Measurements from ENCODE around the gene KIF26A. TPM values are rescaled to one million over a fixed set of nuclear protein-coding genes. Genes with fewer than 3 reads are reported as not detected.

KIF26A gene
- total RNA-seq, 4 donors from 2014 or later = 3.7 to 5.3 (median 4.5) TPM

- DNase-seq (ENCODE audit: low spot score in 2 of 2) = no peak
- H3K4me3 ChIP-seq (ENCODE audit: low read depth, poor library complexity, severe bottlenecking) = no peak overlapping the region
- 90 to 91% methylated on average over 16 to 24 of the region's 24 CpGs for WGBS, 2 donors
These were observed 51.4 kb downstream of the KIF26A start for GRCh38 chr14:104189629-104190335.

GRCh38 chr14:104190396-104191000 lies 52.1 kb downstream of the KIF26A start:
- WGBS, 2 donors = 73 to 80% methylated on average over 11 to 12 of the region's 12 CpGs
- DNase-seq (ENCODE audit: low spot score in 2 of 2) = no peak

More at GRCh38 chr14:104189629-104190335, 51.4 kb downstream of the KIF26A start:
- TF ChIP-seq POLR2A (IDR thresholded peaks at IDR 0.05) (no peak), CTCF (IDR thresholded peaks at IDR 0.05) (no peak)
- intact Hi-C loops (cut with DNase I; ENCODE audit: low total_unique reads) = no loop called here

GRCh38 chr14:104191409-104191997 lies 53.1 kb downstream of the KIF26A start:
- DNase-seq (ENCODE audit: low spot score in 2 of 2) = no peak
- intact Hi-C loops (cut with DNase I; ENCODE audit: low total_unique reads) = no loop called here
- H3K4me3 ChIP-seq (ENCODE audit: low read depth, poor library complexity, severe bottlenecking) = no peak overlapping the region
- TF ChIP-seq POLR2A (IDR thresholded peaks at IDR 0.05) (no peak), CTCF (IDR thresholded peaks at IDR 0.05) (no peak)
- 76 to 81% methylated on average over 11 to 21 of the region's 21 CpGs for WGBS, 2 donors

More at GRCh38 chr14:104190396-104191000, 52.1 kb downstream of the KIF26A start:
- TF ChIP-seq POLR2A (IDR thresholded peaks at IDR 0.05) = no peak
- TF ChIP-seq CTCF (IDR thresholded peaks at IDR 0.05) = no peak
- intact Hi-C loops (cut with DNase I; ENCODE audit: low total_unique reads) = no loop called here
- H3K4me3 ChIP-seq (ENCODE audit: low read depth, poor library complexity, severe bottlenecking) = no peak overlapping the region

DNA sequence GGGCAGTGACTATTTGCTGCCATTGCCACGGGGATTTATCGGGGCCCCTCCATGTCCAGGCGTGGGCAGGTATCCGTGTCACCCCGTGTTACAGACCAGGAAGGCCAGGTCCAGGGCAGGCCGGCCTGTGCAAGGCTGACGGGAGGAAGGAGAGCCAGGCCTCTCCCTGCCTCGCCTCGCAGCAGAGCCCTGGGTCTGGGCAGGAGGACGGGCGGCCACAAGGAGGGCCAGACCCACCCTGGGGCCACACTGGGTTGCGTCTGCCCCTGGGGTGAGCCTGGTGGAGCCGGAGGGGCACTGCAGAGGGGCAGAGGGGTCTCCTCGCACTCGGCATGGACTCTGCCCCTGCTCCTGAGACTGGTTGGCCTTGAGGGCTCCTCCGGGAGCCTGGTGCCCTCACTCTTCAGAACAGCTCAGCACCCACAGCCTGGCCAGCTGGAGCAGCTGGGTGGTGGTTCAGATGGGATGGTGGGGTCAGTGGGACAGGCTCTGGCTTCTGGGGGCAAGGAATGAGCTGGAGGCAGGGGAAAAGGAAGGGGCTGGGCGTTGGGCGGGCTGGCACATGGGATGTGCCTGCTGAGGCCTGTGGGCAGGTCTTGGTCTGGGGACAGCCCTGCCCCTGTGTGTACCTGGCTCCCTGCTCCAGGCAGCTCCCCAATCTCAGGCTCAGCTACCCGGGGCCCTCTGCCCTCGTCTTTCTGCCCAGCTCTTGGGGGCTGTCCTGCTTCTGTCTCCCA lies 53.9 kb downstream of the KIF26A start:
- 84 to 87% methylated on average over 13 to 19 of the region's 20 CpGs for WGBS, 2 donors
- DNase-seq (ENCODE audit: low spot score in 2 of 2) = no peak
- no peak for TF ChIP-seq POLR2A (IDR thresholded peaks at IDR 0.05)
- no peak for TF ChIP-seq CTCF (IDR thresholded peaks at IDR 0.05)
- H3K4me3 ChIP-seq (ENCODE audit: low read depth, poor library complexity, severe bottlenecking) = no peak overlapping the region
- intact Hi-C loops (cut with DNase I; ENCODE audit: low total_unique reads) = no loop called here

DNA sequence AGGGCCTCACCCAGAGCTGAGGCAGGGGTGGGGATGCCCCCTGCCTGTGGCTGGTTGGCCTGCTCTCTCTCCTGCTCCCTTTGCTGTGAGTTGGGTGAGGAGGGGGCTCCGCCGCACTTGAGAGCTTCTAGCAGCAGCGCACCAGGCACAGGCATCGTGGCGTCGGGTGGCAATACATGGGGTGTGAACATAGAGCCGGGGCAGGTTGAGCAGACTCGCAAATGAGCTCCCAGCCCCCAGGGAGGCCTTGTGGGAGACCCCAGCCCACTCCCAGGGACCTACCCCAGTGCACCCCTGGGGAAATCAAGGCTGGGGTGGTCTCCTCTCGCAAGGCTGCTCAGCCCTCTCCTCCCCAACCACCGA lies 54.5 kb downstream of the KIF26A start:
- no peak overlapping the region for H3K4me3 ChIP-seq (ENCODE audit: low read depth, poor library complexity, severe bottlenecking)
- DNase-seq (ENCODE audit: low spot score in 2 of 2) = no peak
- 81 to 89% methylated on average over 10 of the region's 10 CpGs for WGBS, 2 donors
- TF ChIP-seq POLR2A (IDR thresholded peaks at IDR 0.05) (no peak), CTCF (IDR thresholded peaks at IDR 0.05) (no peak)
- intact Hi-C loops (cut with DNase I; ENCODE audit: low total_unique reads) = no loop called here

Data from lower leg skin (tissue), 4 donors.